Measurements from ENCODE around the gene GAL3ST2.
"Not testable (repeated sequence)": the region's sequence is repeated elsewhere in the genome, so short reads cannot be mapped to it uniquely, and the experiment has no call there.

Gene GAL3ST2

GRCh38 chr2:241768850-241769249, 7.8 kb upstream of the GAL3ST2 start:
- no peak for DNase-seq

GRCh38 chr2:241769819-241770184, 6.8 kb upstream of the GAL3ST2 start:
- no peak for DNase-seq

- no peak for DNase-seq
These were observed 6.3 kb upstream of the GAL3ST2 start for GRCh38 chr2:241770185-241770935.

GRCh38 chr2:241770936-241771285, 5.7 kb upstream of the GAL3ST2 start:
- DNase-seq = no peak

- no peak for DNase-seq
These were observed 5.1 kb upstream of the GAL3ST2 start for GRCh38 chr2:241771286-241772062.

GRCh38 chr2:241772063-241772499, 4.5 kb upstream of the GAL3ST2 start:
- no peak for DNase-seq

- DNase-seq = no peak
These were observed 2.9 kb upstream of the GAL3ST2 start for GRCh38 chr2:241773511-241774418.

GRCh38 chr2:241774419-241775222, 2.0 kb upstream of the GAL3ST2 start:
- no peak for DNase-seq

GRCh38 chr2:241775223-241776177, 1.1 kb upstream of the GAL3ST2 start:
- DNase-seq = no peak

GRCh38 chr2:241777170-241777685, 606 bp downstream of the GAL3ST2 start:
- no peak for DNase-seq

- DNase-seq = no peak
These were observed 1.3 kb downstream of the GAL3ST2 start for GRCh38 chr2:241777686-241778627.

- DNase-seq = no peak
These were observed 4.4 kb downstream of the GAL3ST2 start for GRCh38 chr2:241780939-241781569.

GRCh38 chr2:241782053-241782452, 5.4 kb downstream of the GAL3ST2 start:
- not testable (repeated sequence) for DNase-seq

- no peak for DNase-seq
These were observed 11.5 kb downstream of the GAL3ST2 start for GRCh38 chr2:241788135-241788534.

- DNase-seq = no peak
These were observed 11.9 kb downstream of the GAL3ST2 start for GRCh38 chr2:241788572-241788971.

GRCh38 chr2:241791385-241791784, 14.8 kb downstream of the GAL3ST2 start:
- DNase-seq = not testable (repeated sequence)

GRCh38 chr2:241793385-241793784, 16.8 kb downstream of the GAL3ST2 start:
- DNase-seq = no peak

GRCh38 chr2:241794250-241794823, 17.7 kb downstream of the GAL3ST2 start:
- DNase-seq = no peak
